GM12801 (cell line): ENCODE results near the gene CHML.

Source experiments
- CTCF ChIP-seq: IDR thresholded peaks from one replicate; pipeline ENCODE4 v1.5.1; 2011; ENCODE audit warnings: control low read depth; ENCODE audit not compliant: insufficient read length; ENCODE audit errors: extremely low read depth

The CHML gene

GRCh38 chr1:241614144-241614543 lies 26.0 kb downstream of the CHML start:
- TF ChIP-seq CTCF, result no peak

DNA sequence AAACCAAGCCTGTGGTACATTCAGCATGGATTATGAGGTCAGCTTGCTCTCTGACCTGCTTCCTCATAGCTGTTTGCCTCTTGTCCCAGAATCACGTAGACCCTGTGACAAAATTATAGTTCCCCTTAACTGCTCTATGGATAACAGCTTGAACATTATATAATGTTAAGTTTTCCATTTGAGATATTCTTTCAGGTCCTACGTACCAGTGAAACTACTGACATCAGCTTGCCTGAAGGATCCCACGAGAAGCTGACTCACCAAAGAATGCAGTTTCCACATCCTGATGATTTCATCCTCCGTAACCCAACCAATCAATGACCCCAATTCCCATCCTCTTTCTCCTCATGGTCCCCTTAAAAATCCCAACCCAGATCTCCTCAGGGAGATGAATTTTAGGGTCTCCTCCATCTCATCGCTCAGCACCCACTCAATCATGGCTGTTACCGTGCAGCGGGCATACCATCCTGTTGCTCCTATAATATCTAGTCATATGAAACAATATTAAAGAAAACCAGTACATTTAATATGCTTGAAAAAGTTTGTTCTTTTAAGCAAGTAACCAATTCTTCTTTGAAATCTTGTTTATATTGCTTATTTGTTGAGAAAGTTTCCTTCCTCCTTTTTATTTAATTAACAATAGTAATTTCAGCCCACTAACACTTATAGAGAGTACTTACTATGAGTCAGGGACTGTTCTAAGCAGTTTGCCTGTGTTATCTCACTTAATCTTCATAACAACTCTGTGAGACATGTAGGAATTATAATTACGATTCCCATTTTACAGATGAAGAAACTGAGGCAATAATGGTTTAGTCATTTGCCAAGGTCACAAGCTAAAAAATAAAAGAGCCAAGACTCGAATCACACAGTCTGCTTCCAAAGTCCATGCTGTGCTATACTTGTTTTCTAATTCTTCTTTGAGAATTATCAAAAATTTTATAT lies 27.4 kb downstream of the CHML start:
- no peak for TF ChIP-seq CTCF

DNA sequence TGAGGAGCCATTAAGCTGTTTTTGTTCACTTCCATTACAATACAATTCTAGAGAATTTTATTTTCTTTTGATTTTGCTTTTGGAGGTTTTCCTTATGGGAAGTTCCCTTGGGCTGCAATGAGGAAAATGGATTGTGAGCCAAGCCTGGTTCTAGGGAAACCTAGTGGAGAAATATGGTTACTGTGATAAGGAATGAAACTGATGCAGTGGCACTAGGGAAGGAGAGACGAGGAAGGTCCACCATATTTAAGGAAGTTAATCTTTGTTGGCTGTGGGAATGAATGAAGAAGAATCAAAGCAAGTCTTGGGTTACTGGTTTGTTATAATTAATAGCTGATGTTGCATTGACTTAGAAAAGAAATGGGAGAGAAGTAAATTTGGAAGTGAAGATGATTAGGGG lies 28.4 kb downstream of the CHML start:
- no peak for TF ChIP-seq CTCF

GRCh38 chr1:241611063-241611462 lies 29.1 kb downstream of the CHML start:
- no peak for TF ChIP-seq CTCF

GRCh38 chr1:241610056-241610815 lies 29.9 kb downstream of the CHML start:
- no peak for TF ChIP-seq CTCF

GRCh38 chr1:241608379-241609033 lies 31.7 kb downstream of the CHML start:
- TF ChIP-seq CTCF, result no peak

DNA sequence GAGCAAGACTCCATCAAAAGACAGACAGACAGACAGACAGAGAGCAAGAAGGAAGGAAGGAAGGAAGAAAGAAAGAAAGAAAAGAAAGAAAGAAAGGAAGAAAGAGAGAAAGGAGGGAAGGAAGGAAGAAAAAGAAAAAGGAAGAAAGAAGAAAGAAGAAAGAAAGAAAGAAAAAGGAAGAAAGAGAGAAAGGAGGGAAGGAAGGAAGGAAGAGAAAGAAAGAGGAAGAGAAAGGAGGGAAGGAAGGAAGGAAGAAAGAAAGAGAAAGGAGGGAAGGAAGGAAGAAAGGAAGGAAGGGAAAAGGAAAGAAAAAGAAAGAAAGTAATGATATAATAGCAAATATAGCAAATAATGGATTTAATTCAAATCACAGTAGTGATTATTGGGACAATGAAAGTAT lies 32.7 kb downstream of the CHML start:
- no peak for TF ChIP-seq CTCF
